Measurements from ENCODE around the gene AQP1. TPM values are rescaled to one million over a fixed set of nuclear protein-coding genes. Genes with fewer than 3 reads are reported as not detected.

AQP1 gene
- total and polyA plus RNA-seq, 3 donors from 2014 or later, result 15.2 to 55.8 (median 28.1) TPM

- no peaks in the 10 kb centered on the region for H3K4me1 ChIP-seq
- intact Hi-C loops (cut with DNase I; ENCODE audit: low total_unique reads), result no loop called here
- no peaks in the 10 kb centered on the region for H3K9me3 ChIP-seq
- H3K27ac ChIP-seq, result no peak overlapping the region
- no peak overlapping the region for H3K4me3 ChIP-seq
- H3K36me3 ChIP-seq (ENCODE audit: low read depth, missing control alignments), result no peaks in the 10 kb centered on the region
- DNase-seq, result no peak
- TF ChIP-seq, protein P1, sequence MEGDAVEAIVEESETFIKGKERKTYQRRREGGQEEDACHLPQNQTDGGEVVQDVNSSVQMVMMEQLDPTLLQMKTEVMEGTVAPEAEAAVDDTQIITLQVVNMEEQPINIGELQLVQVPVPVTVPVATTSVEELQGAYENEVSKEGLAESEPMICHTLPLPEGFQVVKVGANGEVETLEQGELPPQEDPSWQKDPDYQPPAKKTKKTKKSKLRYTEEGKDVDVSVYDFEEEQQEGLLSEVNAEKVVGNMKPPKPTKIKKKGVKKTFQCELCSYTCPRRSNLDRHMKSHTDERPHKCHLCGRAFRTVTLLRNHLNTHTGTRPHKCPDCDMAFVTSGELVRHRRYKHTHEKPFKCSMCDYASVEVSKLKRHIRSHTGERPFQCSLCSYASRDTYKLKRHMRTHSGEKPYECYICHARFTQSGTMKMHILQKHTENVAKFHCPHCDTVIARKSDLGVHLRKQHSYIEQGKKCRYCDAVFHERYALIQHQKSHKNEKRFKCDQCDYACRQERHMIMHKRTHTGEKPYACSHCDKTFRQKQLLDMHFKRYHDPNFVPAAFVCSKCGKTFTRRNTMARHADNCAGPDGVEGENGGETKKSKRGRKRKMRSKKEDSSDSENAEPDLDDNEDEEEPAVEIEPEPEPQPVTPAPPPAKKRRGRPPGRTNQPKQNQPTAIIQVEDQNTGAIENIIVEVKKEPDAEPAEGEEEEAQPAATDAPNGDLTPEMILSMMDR (IDR thresholded peaks at IDR 0.05), result no peak
- no peak for TF ChIP-seq POLR2A (IDR thresholded peaks at IDR 0.05)
- H3K27me3 ChIP-seq, result no peaks in the 10 kb centered on the region
- WGBS, 2 donors, result 74 to 89% methylated on average over 6 to 10 of the region's 10 CpGs
Measured at GRCh38 chr7:30887464-30887872, 24.2 kb upstream of the AQP1 start.

- no peaks in the 10 kb centered on the region for H3K36me3 ChIP-seq (ENCODE audit: low read depth, missing control alignments)
- WGBS, 2 donors, result 72 to 81% methylated on average over 3 of the region's 3 CpGs
- TF ChIP-seq, protein P1 (IDR thresholded peaks at IDR 0.05), result no peak
- no peak for TF ChIP-seq POLR2A (IDR thresholded peaks at IDR 0.05)
- H3K4me3 ChIP-seq, result no peak overlapping the region
- no peaks in the 10 kb centered on the region for H3K27me3 ChIP-seq
- no peak for DNase-seq
- no peak overlapping the region for H3K27ac ChIP-seq
- peaks cover 9% of the 10 kb centered on the region for H3K4me1 ChIP-seq
- intact Hi-C loops (cut with DNase I; ENCODE audit: low total_unique reads), result no loop called here
- H3K9me3 ChIP-seq, result no peaks in the 10 kb centered on the region
Measured at GRCh38 chr7:30888747-30889146, 22.9 kb upstream of the AQP1 start.

DNA sequence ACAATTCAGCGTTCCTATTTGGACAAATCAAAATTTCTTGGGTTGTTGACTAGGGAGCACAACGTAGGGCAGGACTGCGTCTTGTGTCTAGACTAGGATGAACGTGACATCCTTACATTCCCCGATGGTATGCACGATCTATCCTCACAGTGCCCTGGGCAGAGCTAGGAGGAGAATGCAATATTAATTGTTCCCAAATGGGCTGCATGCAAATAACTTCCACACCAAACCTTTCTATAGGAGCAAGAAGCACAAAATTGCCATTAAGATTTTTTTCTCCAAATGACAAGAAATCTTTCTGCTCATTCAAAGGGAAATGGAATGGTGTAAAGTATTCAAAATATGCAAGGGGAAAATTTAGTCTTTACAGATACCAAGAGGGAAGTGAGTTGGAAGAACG, 21.4 kb upstream of the AQP1 start:
- Histone ChIP-seq H3K27ac (no peak overlapping the region), H3K4me1 (peaks cover 11% of the 10 kb centered on the region), H3K9me3 (no peaks in the 10 kb centered on the region), H3K36me3 (ENCODE audit: low read depth, missing control alignments) (no peaks in the 10 kb centered on the region), H3K27me3 (no peaks in the 10 kb centered on the region), H3K4me3 (no peak overlapping the region)
- intact Hi-C loops (cut with DNase I; ENCODE audit: low total_unique reads), result no loop called here
- 86 to 99% methylated on average over 7 of the region's 7 CpGs for WGBS, 2 donors
- TF ChIP-seq, protein P1 (IDR thresholded peaks at IDR 0.05), result no peak
- no peak for TF ChIP-seq POLR2A (IDR thresholded peaks at IDR 0.05)
- no peak for DNase-seq

GRCh38 chr7:30893357-30893756, 18.3 kb upstream of the AQP1 start:
- Histone ChIP-seq H3K4me1 (peaks cover 41% of the 10 kb centered on the region), H3K27ac (peak overlapping the region in 1 of 2 donors; percentile 4), H3K9me3 (no peaks in the 10 kb centered on the region), H3K4me3 (no peak overlapping the region), H3K36me3 (ENCODE audit: low read depth, missing control alignments) (no peaks in the 10 kb centered on the region), H3K27me3 (no peaks in the 10 kb centered on the region)
- TF ChIP-seq, protein P1 (IDR thresholded peaks at IDR 0.05), result no peak
- no peak for TF ChIP-seq POLR2A (IDR thresholded peaks at IDR 0.05)
- peak; percentile 42 for DNase-seq
- intact Hi-C loops (cut with DNase I; ENCODE audit: low total_unique reads), result no loop called here
- WGBS, 2 donors, result 47 to 51% methylated on average over 6 of the region's 6 CpGs

GRCh38 chr7:30894009-30894408, 17.6 kb upstream of the AQP1 start:
- no peak for DNase-seq
- Histone ChIP-seq H3K4me3 (no peak overlapping the region), H3K36me3 (ENCODE audit: low read depth, missing control alignments) (no peaks in the 10 kb centered on the region), H3K4me1 (peaks cover 47% of the 10 kb centered on the region), H3K27me3 (no peaks in the 10 kb centered on the region), H3K9me3 (no peaks in the 10 kb centered on the region), H3K27ac (peak overlapping the region in 1 of 2 donors; percentile 4)
- intact Hi-C loops (cut with DNase I; ENCODE audit: low total_unique reads), result no loop called here
- no peak for TF ChIP-seq POLR2A (IDR thresholded peaks at IDR 0.05)
- TF ChIP-seq, protein P1 (IDR thresholded peaks at IDR 0.05), result no peak
- WGBS, 2 donors, result 75% methylated on average over 1 of the region's 1 CpG

Data from testis (tissue), 3 donors.